ENCODE data around the gene PDE3B. TPM values are rescaled to one million over a fixed set of nuclear protein-coding genes. Genes with fewer than 3 reads are reported as not detected.

The PDE3B gene
- total and polyA plus RNA-seq, 9 donors: 1.2 to 2.9 (median 2.2) TPM

GRCh38 chr11:14892036-14892556 is 248.5 kb downstream of the PDE3B start, which contains the start of gene CYP2R1:
TSS of gene CYP2R1 (minus strand) at chr11:14892231. CDS start at chr11:14892205, 26 bp downstream.
- H3K4me3 ChIP-seq (ENCODE audit: low read length): peak within 1 kb of the TSS; percentile 79
- H3K9me3 ChIP-seq (replicated peaks; ENCODE audit: control insufficient read depth, low read depth, low read length): no peaks in the 10 kb centered on the region
- H3K4me1 ChIP-seq (ENCODE audit: control insufficient read depth, insufficient read depth, low read length): peaks cover 12% of the 10 kb centered on the region
- WGBS (ENCODE audit: insufficient coverage): under 1% methylated on average over 36 of the region's 36 CpGs
- peak within 1 kb of the TSS; percentile 77 for H3K27ac ChIP-seq (ENCODE audit: low read length)
- no peaks in the 10 kb centered on the region for H3K36me3 ChIP-seq (ENCODE audit: control insufficient read depth, insufficient read depth, low read length)
- DNase-seq: peak; percentile 98
- no peaks in the 10 kb centered on the region for H3K27me3 ChIP-seq (ENCODE audit: control insufficient read depth, insufficient read depth, low read length)

DNA sequence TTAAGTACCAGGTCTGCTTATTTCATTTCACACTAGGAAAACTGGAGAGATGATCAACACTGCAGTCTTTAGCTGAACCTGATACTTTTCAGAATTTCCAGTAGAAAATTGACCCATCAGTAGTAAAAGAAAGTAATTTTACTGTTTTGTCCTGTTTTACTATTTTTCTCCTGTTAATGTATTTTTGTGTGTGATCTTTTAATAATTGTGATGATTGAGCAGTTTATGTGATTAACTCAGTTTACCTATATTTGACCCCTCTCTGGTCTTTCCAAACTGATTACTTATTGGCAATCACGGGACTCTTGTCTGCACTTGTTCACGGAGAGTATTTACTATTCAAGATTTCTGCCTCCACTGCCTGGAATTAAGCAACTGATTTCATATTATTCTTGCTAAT is 249.0 kb downstream of the PDE3B start:
- Histone ChIP-seq H3K4me1 (ENCODE audit: control insufficient read depth, insufficient read depth, low read length) (peaks cover 12% of the 10 kb centered on the region), H3K27ac (ENCODE audit: low read length) (no peak overlapping the region), H3K9me3 (replicated peaks; ENCODE audit: control insufficient read depth, low read depth, low read length) (no peaks in the 10 kb centered on the region), H3K4me3 (ENCODE audit: low read length) (peak overlapping the region; percentile 79), H3K27me3 (ENCODE audit: control insufficient read depth, insufficient read depth, low read length) (no peaks in the 10 kb centered on the region), H3K36me3 (ENCODE audit: control insufficient read depth, insufficient read depth, low read length) (no peaks in the 10 kb centered on the region)
- no CpG with 5 or more reads among the region's 2 CpGs for WGBS (ENCODE audit: insufficient coverage)
- DNase-seq: no peak

GRCh38 chr11:14894657-14895598 is 251.3 kb downstream of the PDE3B start:
- peak; percentile 71 for DNase-seq
- 43% methylated on average over 4 of the region's 5 CpGs for WGBS (ENCODE audit: insufficient coverage)
- no peaks in the 10 kb centered on the region for H3K27me3 ChIP-seq (ENCODE audit: control insufficient read depth, insufficient read depth, low read length)
- H3K9me3 ChIP-seq (replicated peaks; ENCODE audit: control insufficient read depth, low read depth, low read length): no peaks in the 10 kb centered on the region
- H3K27ac ChIP-seq (ENCODE audit: low read length): no peak overlapping the region
- no peaks in the 10 kb centered on the region for H3K36me3 ChIP-seq (ENCODE audit: control insufficient read depth, insufficient read depth, low read length)
- peaks cover 12% of the 10 kb centered on the region for H3K4me1 ChIP-seq (ENCODE audit: control insufficient read depth, insufficient read depth, low read length)
- no peak overlapping the region for H3K4me3 ChIP-seq (ENCODE audit: low read length)

DNA sequence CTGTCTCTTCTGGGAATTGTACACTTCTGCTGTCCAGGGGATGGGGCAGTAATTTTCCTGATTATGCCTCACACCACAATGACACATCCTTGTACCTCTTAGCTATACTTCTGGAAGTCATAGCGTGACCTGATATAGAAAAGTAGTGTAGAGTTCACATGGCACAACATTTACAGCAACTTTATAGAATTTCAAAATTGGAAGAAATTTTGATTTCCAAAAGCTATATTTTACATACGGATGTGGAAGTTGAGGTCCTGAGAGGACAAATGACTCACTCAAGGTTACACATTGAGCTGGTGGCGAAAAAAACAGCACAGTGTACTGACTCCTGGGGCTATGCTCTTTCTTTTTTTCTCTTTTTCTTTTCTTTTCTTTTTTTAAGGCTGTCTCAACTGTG is 254.8 kb downstream of the PDE3B start:
- no CpG with 5 or more reads among the region's 3 CpGs for WGBS (ENCODE audit: insufficient coverage)
- no peaks in the 10 kb centered on the region for H3K27me3 ChIP-seq (ENCODE audit: control insufficient read depth, insufficient read depth, low read length)
- H3K36me3 ChIP-seq (ENCODE audit: control insufficient read depth, insufficient read depth, low read length): no peaks in the 10 kb centered on the region
- H3K4me3 ChIP-seq (ENCODE audit: low read length): no peak overlapping the region
- no peak for DNase-seq
- no peaks in the 10 kb centered on the region for H3K9me3 ChIP-seq (replicated peaks; ENCODE audit: control insufficient read depth, low read depth, low read length)
- H3K27ac ChIP-seq (ENCODE audit: low read length): no peak overlapping the region
- H3K4me1 ChIP-seq (ENCODE audit: control insufficient read depth, insufficient read depth, low read length): no peaks in the 10 kb centered on the region

GRCh38 chr11:14898906-14899305 is 255.3 kb downstream of the PDE3B start:
- DNase-seq: no peak
- Histone ChIP-seq H3K4me3 (ENCODE audit: low read length) (no peak overlapping the region), H3K36me3 (ENCODE audit: control insufficient read depth, insufficient read depth, low read length) (no peaks in the 10 kb centered on the region), H3K27ac (ENCODE audit: low read length) (no peak overlapping the region), H3K9me3 (replicated peaks; ENCODE audit: control insufficient read depth, low read depth, low read length) (no peaks in the 10 kb centered on the region), H3K4me1 (ENCODE audit: control insufficient read depth, insufficient read depth, low read length) (no peaks in the 10 kb centered on the region), H3K27me3 (ENCODE audit: control insufficient read depth, insufficient read depth, low read length) (no peaks in the 10 kb centered on the region)
- no CpG with 5 or more reads among the region's 2 CpGs for WGBS (ENCODE audit: insufficient coverage)

DNA sequence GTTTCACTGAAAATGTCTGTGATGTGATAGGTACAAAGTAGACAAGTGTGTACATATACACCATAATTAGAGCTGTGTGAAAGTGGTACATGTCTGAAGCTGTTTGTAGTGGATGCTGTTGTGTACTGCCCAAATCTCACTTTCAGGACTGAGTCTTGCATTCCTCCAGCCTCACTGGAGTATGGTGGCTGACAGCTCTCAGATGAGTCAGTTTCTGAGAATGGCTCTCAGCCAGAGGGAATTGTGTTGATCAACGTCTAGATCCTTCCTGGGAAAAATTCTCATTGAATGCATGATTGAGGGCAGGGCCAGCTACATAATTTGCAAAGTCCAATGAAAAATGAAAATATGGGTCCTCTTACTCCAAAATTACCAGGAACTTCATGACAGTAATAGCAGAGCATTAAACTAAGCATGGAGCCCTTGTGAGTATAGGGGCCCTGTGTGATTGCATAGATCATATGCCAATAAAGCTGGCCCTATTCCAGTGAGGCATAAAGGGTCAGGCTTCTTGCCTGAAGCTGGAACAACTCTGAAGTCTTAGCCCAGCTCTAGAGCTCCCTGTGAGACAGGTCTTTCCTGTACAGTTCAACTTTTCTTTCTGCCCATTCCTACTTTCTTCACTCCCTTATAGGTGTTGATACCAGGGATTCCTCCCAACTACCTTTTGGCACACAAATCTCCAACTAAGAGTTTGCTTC is 259.2 kb downstream of the PDE3B start:
- Histone ChIP-seq H3K9me3 (replicated peaks; ENCODE audit: control insufficient read depth, low read depth, low read length) (no peaks in the 10 kb centered on the region), H3K4me3 (ENCODE audit: low read length) (no peak overlapping the region), H3K27ac (ENCODE audit: low read length) (no peak overlapping the region), H3K36me3 (ENCODE audit: control insufficient read depth, insufficient read depth, low read length) (no peaks in the 10 kb centered on the region), H3K27me3 (ENCODE audit: control insufficient read depth, insufficient read depth, low read length) (peaks cover 26% of the 10 kb centered on the region), H3K4me1 (ENCODE audit: control insufficient read depth, insufficient read depth, low read length) (peaks cover 9% of the 10 kb centered on the region)
- 20% methylated on average over 1 of the region's 1 CpG for WGBS (ENCODE audit: insufficient coverage)
- DNase-seq: no peak

GRCh38 chr11:14904745-14905103 is 261.1 kb downstream of the PDE3B start:
- peak; percentile 82 for DNase-seq
- Histone ChIP-seq H3K27me3 (ENCODE audit: control insufficient read depth, insufficient read depth, low read length) (peaks cover 26% of the 10 kb centered on the region), H3K27ac (ENCODE audit: low read length) (no peak overlapping the region), H3K36me3 (ENCODE audit: control insufficient read depth, insufficient read depth, low read length) (no peaks in the 10 kb centered on the region), H3K4me1 (ENCODE audit: control insufficient read depth, insufficient read depth, low read length) (peaks cover 9% of the 10 kb centered on the region), H3K4me3 (ENCODE audit: low read length) (peak overlapping the region; percentile 57), H3K9me3 (replicated peaks; ENCODE audit: control insufficient read depth, low read depth, low read length) (no peaks in the 10 kb centered on the region)
- 5% methylated on average over 26 of the region's 26 CpGs for WGBS (ENCODE audit: insufficient coverage)

DNA sequence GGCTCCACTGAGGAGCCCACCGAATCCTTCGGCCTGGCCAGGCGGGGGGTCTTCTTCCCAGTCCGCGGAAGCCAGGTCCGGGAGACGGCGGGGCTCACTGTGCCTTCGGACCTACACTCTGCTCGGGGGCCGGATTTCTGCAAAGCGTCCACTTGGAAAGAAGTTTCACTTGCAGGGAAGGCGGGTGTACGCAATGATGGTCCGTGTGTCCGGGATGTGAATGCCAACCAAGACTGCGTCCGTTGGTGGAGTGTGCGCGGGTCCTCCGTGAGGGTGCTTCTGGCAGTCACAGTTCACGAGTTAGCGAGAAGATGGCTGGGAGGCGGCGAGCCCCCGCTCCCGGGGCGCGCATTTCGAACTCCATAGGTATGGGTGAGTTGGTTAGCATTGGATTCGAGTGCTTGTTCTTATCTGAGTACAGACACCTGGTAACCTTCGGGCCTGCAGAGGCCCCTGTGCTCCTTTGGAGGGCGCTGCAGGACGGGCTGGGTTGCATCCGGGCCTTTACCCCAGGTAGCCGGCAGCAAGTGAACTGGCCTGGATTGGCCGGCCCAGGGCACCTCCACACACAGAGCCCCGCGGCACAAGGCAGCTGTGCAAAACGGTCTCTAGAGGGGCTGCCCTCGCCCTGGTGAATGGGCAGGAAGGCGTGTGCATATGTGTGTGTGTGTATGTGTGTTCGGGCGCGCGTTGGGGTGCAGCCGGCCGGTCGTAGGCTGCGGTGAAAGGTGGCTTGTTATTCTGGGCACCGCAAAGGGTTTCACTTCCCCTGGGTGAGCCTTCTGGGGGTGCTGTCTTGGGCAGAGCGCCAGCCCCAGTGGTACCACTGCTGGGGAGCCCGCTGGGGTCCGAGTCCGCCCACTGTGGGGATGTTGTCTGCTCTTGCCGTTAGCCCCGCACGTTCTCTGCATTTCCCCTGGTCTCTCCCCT is 261.8 kb downstream of the PDE3B start:
- Histone ChIP-seq H3K27me3 (ENCODE audit: control insufficient read depth, insufficient read depth, low read length) (peaks cover 26% of the 10 kb centered on the region), H3K4me3 (ENCODE audit: low read length) (peak overlapping the region; percentile 57), H3K36me3 (ENCODE audit: control insufficient read depth, insufficient read depth, low read length) (no peaks in the 10 kb centered on the region), H3K9me3 (replicated peaks; ENCODE audit: control insufficient read depth, low read depth, low read length) (no peaks in the 10 kb centered on the region), H3K27ac (ENCODE audit: low read length) (no peak overlapping the region), H3K4me1 (ENCODE audit: control insufficient read depth, insufficient read depth, low read length) (peaks cover 9% of the 10 kb centered on the region)
- peak; percentile 27 for DNase-seq
- 2% methylated on average over 54 of the region's 58 CpGs for WGBS (ENCODE audit: insufficient coverage)

GRCh38 chr11:14906578-14906977 is 263.0 kb downstream of the PDE3B start:
- Histone ChIP-seq H3K36me3 (ENCODE audit: control insufficient read depth, insufficient read depth, low read length) (no peaks in the 10 kb centered on the region), H3K27me3 (ENCODE audit: control insufficient read depth, insufficient read depth, low read length) (peaks cover 26% of the 10 kb centered on the region), H3K9me3 (replicated peaks; ENCODE audit: control insufficient read depth, low read depth, low read length) (no peaks in the 10 kb centered on the region), H3K4me3 (ENCODE audit: low read length) (no peak overlapping the region), H3K4me1 (ENCODE audit: control insufficient read depth, insufficient read depth, low read length) (peaks cover 9% of the 10 kb centered on the region), H3K27ac (ENCODE audit: low read length) (no peak overlapping the region)
- no peak for DNase-seq
- 87% methylated on average over 3 of the region's 5 CpGs for WGBS (ENCODE audit: insufficient coverage)
